NCI-H345 (cell line): ENCODE measurements around the gene LMO7.
"Not testable (repeated sequence)": the region's sequence is repeated elsewhere in the genome, so short reads cannot be mapped to it uniquely, and the experiment has no call there.

ENCODE experiments used
- DNase-seq: peaks from one replicate; lab custom pipeline; 2025; lab: John Stamatoyannopoulos, UW

Gene LMO7

GRCh38 chr13:75771818-75772217 is 135.7 kb downstream of the LMO7 start:
- no peak for DNase-seq

DNA sequence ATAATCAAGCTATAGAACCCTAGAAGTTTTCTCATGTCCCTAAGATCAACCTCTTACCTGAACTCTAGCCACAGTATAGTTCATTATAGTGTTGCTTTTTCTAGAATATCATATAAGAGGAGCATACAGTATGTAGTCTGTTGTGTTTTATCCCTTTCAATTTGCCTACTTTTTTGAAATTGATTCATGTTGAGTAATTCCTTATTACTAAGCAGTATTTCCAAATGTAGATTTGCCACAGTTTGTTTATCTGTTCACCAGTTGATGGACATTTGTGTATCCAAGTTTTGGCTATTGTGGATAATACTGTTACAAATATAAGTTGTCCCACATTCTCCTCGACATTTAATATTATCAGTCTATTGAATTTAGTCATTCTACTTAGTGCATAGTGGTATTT is 138.0 kb downstream of the LMO7 start:
- DNase-seq = no peak

GRCh38 chr13:75776550-75776949 is 140.4 kb downstream of the LMO7 start:
- no peak for DNase-seq

DNA sequence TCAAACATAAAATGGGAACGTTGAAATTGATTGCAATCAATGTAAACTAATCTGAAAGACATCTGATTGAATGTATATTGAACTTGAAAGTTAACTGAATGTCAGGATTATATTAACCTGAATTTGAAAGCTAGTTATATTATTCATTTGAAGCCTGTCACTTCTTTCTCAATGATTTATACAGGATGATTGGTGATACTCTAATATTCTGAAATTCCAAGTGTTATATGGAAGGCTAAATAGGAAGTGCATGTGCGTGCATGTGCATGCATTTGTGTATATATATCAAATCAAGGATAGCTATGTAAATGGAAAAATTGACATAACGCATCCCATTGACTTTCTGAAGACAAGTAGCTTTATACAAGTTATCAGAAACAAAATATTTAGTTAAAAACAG is 143.3 kb downstream of the LMO7 start:
- no peak for DNase-seq

DNA sequence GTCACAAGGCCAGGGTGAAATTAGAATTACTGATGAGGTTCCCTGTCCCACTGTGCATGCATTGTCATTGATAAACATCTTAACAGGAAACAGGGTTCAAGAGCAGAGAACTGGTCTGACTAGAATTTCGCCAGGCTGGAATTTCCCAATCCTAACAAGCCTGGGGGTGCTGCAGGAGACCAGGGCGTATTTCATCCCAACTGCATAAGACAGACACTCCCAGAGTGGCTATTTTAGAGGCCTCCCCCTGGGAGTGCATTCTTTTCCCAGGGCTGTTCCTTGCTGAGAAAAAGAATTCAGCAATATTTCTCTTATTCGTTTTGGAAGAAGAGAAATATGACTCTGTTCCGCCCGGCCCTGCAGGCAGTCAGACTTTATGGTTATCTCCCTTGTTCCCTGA is 144.0 kb downstream of the LMO7 start:
- not testable (repeated sequence) for DNase-seq

GRCh38 chr13:75782985-75783384 is 146.9 kb downstream of the LMO7 start:
- no peak for DNase-seq

DNA sequence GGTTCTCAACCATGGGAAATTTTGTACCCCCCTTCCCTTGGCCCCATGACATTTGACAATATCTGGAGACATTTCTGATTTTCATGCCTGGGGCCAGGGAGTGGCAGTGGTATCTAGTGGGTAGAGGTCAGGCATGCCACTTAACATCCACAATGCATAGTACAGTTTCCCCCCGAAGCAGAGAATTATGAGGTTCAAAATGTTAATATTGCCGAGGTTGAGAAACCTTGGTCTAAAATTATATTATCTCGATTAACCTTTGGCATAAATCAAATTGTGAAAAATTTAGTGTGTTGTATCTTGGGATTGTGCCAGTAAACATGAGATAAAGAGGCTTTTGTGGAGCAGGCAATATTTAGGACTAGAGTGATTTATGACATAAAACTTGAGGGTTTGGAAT is 147.9 kb downstream of the LMO7 start:
- no peak for DNase-seq

- no peak for DNase-seq
These were observed 149.0 kb downstream of the LMO7 start for GRCh38 chr13:75785130-75785529.

DNA sequence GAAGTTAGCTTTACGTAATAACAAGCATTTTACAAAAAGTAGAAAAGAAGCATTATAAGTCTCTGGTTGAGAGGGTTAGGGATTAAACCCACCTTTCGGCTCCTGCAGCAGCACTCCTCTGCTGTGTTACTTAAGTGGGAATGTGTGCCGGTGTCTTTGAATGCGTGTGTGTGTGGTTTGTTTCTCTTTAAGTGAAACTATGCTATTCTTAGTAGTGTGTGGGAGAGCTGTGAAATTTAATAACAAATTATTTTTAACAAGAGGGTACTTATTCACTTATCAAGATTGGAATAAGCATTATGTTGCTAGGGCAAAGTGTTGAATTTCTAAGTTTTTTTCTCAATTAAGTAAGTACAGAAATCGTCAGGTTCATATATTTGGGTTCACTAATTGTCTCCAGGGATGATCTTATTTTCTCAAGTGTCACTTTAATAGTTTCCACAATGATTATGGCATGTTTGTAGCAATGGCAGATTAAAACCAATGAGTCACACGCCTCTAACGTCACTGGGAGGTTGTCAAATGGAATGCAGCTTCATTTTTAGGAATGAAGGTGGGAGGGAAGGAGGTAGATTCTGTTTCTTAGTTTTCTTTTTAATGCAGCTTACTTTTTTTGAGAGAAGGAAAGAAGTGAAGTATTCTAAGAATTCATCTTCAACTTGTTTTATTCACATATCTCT is 151.3 kb downstream of the LMO7 start:
- DNase-seq = no peak

DNA sequence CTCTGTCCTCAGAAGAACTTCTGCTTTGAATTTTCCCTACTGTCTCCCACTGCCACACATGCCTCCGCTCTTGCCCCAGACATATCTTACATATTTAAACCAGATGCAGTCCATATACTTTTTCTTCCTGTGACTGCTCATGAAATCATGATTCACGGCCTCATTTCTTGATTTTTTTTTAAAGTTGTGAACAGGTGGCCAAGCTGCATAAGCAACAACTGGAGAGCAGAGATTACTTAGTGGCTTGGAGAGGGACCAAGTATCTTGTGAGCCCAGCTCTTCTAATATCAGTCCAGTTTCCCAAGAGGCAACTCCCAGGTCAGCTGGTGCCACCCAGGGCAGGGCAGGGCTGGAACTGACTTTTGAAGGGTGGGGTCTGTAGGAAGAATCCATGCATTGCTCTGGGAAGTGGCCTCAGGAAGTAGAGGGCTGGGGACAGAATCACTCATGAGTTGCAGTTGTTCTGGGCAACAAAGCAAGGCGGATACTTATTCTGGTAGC is 152.4 kb downstream of the LMO7 start:
- no peak for DNase-seq

DNA sequence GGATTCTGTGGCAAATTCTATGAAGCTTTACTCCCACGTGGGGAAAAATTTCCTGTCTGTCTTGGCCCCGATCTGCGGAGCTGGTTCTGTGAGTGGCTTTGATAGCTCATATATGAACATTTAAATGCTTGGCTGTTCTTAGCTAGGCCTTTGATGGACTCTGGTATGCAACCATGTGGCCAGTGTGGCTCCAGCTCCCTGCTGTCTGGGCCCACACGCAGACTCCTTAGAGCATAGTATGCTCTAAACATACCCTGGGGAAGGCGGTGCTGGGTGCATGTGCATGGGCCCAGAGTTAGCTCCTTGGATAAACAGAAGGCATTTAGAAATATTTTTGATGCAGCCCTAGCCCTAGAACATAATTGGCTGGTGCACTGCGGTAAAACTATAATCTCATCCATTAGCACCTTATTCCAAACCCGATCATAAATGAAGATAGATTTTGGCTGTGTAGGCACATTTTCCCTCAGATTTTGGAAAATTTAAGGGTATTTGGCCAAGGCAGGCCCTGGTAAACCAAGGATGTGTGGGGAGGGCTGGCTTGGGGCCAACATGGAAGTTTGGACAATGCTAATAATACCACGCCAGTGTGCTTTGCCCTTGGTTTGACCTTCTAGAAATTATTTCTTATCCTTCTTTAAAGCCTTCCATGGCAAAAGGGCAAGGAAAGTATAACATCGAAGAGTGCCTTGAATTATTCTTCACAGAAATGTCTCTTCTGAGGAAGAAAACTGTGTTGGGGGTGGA is 153.5 kb downstream of the LMO7 start:
- no peak for DNase-seq

DNA sequence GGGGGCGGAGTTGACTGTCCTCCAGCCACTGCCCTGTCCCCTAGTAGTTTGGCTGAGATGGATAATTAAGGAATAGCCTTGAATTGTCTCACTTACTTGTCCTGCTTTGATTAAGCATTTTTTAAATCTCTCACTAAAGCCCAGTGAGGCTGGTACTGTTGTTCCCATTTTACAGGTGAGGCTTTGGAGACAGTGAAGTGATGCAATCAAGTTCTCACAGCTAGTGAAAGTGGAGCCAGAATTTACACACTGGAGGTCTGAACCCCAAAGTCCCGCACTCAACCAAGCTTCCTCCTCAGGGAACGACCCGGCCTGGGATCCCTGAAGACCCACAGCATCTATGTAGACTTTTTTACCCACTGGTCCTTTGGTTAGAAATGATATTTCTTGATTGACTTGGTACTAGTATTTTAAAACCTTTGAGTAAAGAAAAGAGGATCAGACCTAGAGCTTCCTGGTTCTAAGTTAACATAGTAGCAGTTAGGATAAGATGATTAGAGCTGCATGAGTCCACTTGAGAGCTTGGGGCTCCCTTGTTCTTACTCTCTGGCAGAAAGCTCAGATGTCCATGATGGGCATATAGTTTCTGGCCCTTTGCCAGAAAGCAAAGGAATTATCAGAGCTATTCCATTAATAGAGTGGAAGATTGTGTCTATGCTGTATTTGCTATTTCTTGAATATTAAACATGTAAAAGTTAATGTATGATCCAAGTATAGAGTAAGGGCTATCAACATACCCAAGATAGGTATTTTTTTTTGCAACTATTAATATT is 154.3 kb downstream of the LMO7 start:
- no peak for DNase-seq

GRCh38 chr13:75792526-75793187 is 156.5 kb downstream of the LMO7 start:
- no peak for DNase-seq

DNA sequence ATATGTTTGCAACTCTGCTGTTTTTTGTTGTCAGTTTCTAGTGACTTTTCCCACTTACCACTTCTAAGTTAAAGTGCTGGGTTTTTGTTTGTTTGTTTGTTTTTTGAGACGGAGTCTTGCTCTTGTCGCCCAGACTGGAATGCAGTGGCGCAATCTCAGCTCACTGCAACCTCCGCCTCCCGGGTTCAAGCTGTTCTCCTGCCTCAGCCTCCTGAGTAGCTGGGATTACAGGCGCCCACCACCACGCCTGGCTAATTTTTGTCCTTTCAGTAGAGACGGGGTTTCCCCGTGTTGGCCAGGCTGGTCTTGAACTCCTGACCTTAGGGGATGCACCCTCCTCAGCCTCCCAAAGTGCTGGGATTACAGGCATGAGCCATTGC is 157.0 kb downstream of the LMO7 start:
- DNase-seq = not testable (repeated sequence)

GRCh38 chr13:75794663-75795062 is 158.5 kb downstream of the LMO7 start:
- DNase-seq = no peak

DNA sequence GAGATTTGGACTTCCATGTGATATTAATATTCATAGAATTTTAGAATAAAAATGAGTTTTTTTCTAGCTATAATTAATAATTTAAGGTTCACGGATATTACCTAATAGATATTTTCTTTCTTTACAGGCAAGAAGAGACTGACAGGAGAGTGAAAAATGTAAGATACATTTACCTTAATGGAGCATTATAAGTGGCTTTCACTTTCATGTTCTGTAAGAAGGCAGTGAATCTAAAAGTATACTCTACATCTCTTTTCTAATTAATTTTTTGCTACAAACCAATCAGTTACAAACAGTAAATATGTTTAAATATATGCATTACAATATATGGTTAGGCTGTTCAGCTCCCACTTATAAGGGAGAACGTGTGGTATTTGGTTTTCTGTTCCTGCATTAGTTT is 159.1 kb downstream of the LMO7 start:
- DNase-seq = no peak

GRCh38 chr13:75796825-75797224 is 160.7 kb downstream of the LMO7 start:
- DNase-seq = no peak

- no peak for DNase-seq
These were observed 161.1 kb downstream of the LMO7 start for GRCh38 chr13:75797239-75797638.

DNA sequence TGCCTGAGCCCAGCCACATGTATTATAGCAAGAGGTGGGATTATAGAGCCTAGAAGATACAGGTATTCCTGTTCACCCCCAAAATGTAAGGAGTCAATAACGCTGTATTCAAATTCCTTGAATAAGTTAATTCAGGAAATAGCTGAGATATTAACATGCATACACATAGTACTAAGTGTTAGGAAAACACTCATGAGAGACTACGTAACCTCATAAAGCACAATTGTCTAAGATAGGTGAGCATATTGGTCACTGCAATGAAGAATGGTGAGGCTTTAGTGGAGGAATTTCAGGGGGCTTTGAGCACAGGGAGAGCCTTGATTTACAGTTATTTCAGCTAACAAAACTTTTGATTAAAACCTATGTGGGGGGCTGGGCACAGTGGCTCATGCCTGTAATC is 161.6 kb downstream of the LMO7 start:
- no peak for DNase-seq

- no peak for DNase-seq
These were observed 162.5 kb downstream of the LMO7 start for GRCh38 chr13:75798353-75799255.

DNA sequence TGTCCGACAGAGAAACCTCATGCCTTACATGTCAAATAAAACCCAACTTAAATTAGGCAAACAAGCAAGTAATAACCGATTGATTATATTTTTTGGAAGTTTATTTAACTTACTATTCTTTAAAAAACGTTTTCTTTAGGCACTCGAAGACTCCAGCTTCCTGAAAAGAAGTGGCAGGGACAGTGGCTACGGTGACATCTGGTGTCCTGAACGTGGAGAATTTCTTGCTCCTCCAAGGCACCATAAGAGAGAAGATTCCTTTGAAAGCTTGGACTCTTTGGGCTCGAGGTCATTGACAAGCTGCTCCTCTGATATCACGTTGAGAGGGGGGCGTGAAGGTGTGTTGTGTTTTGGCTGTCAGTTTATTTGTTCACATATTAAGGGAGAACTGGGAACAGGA is 164.4 kb downstream of the LMO7 start:
- DNase-seq = no peak
